Type B pancreatic cell (in vitro differentiated cells): ENCODE data around the gene ECHDC1. TPM values are rescaled to one million over a fixed set of nuclear protein-coding genes. Genes with fewer than 3 reads are reported as not detected.

Experiments
- DNase-seq: peaks from one replicate; pipeline ENCODE4 v3.0.0; 2021; ENCODE audit warnings: mixed read lengths; ENCODE audit not compliant: unreplicated experiment; ENCODE audit errors: extremely low spot score
- H3K27ac Mint-ChIP-seq: 2 replicates; pipeline ENCODE4 v1.8.0; 2021; ENCODE audit warnings: mild to moderate bottlenecking, mixed read lengths
- H3K27me3 Mint-ChIP-seq: 2 replicates; pipeline ENCODE4 v1.8.0; 2021; ENCODE audit warnings: mixed read lengths
- H3K36me3 Mint-ChIP-seq: 2 replicates; pipeline ENCODE4 v1.8.0; 2021; ENCODE audit warnings: mixed read lengths
- H3K4me1 Mint-ChIP-seq: one replicate; pipeline ENCODE4 v1.8.0; 2021; ENCODE audit warnings: mixed read lengths; ENCODE audit not compliant: unreplicated experiment
- H3K4me3 Mint-ChIP-seq: 2 replicates; pipeline ENCODE4 v1.8.0; 2021; ENCODE audit warnings: mild to moderate bottlenecking, mixed read lengths
- H3K9me3 Mint-ChIP-seq: 2 replicates; pipeline ENCODE4 v1.8.0; 2021; ENCODE audit warnings: mixed read lengths
- total RNA-seq: library from RNA; stranded (reverse); gene quantifications from 2 replicates; pipeline ENCODE4 v1.2.1, GENCODE V29; 2021; ENCODE audit warnings: low replicate concordance
- TF ChIP-seq, protein P1 (sequence below): fragments of 200-600 bp; sonication (generic); conservative IDR thresholded peaks from 2 replicates; pipeline ENCODE4 v1.5.0; 2021; ENCODE audit warnings: antibody characterized with exemption, mild to moderate bottlenecking

The ECHDC1 gene
- total RNA-seq, 1 donor from 2014 or later, result 48.4 TPM

DNA sequence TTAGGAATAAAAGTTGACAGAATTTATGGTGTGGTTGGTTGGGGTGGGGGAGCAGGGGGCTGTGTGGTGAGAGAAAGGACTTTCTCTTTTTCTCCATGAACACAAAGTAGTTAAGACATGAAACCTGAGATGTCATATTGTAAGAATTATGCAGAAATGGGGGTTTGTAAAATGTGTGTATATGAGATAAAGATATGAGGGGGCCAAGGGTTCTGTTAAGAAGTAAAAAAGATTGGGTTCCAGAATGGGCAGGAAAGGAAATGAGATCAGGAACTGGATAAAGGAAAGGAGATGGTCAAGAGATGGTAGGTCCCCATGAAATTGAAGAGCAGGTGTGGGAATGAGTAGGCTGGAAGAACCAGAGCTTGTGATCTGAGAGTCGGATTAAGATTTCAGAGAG is 67.1 kb downstream of the ECHDC1 start:
- H3K27me3 Mint-ChIP-seq, result no peaks in the 10 kb centered on the region
- no peak for DNase-seq
- H3K4me1 Mint-ChIP-seq, result peaks cover 19% of the 10 kb centered on the region
- H3K4me3 Mint-ChIP-seq, result no peak overlapping the region
- no peak overlapping the region for H3K27ac Mint-ChIP-seq
- TF ChIP-seq, protein P1, sequence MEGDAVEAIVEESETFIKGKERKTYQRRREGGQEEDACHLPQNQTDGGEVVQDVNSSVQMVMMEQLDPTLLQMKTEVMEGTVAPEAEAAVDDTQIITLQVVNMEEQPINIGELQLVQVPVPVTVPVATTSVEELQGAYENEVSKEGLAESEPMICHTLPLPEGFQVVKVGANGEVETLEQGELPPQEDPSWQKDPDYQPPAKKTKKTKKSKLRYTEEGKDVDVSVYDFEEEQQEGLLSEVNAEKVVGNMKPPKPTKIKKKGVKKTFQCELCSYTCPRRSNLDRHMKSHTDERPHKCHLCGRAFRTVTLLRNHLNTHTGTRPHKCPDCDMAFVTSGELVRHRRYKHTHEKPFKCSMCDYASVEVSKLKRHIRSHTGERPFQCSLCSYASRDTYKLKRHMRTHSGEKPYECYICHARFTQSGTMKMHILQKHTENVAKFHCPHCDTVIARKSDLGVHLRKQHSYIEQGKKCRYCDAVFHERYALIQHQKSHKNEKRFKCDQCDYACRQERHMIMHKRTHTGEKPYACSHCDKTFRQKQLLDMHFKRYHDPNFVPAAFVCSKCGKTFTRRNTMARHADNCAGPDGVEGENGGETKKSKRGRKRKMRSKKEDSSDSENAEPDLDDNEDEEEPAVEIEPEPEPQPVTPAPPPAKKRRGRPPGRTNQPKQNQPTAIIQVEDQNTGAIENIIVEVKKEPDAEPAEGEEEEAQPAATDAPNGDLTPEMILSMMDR, result no peak
- H3K9me3 Mint-ChIP-seq, result no peaks in the 10 kb centered on the region
- peaks cover 12% of the 10 kb centered on the region for H3K36me3 Mint-ChIP-seq

DNA sequence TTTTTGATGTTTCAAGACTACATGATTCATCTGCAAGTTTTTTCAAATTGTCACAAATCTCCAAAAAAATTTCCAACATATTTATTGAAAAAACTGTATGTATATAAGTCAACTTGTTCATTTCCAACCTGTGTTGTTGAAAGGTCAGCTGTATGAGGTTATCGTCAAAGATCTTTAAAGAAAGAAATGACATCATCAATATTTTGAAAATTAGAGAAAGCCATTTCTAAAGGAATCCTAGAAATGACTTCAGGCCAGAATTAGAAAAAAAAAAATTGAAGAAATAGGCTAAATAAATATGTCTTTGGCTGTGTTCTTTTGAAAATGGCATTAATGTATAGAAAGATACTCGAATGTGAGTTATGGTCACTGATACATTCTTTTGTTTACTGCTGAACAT is 69.9 kb downstream of the ECHDC1 start:
- Mint-ChIP-seq H3K4me1 (peaks cover 35% of the 10 kb centered on the region), H3K27me3 (no peaks in the 10 kb centered on the region), H3K27ac (no peak overlapping the region), H3K9me3 (no peaks in the 10 kb centered on the region), H3K36me3 (peaks cover 15% of the 10 kb centered on the region), H3K4me3 (no peak overlapping the region)
- no peak for DNase-seq
- TF ChIP-seq, protein P1, result no peak

DNA sequence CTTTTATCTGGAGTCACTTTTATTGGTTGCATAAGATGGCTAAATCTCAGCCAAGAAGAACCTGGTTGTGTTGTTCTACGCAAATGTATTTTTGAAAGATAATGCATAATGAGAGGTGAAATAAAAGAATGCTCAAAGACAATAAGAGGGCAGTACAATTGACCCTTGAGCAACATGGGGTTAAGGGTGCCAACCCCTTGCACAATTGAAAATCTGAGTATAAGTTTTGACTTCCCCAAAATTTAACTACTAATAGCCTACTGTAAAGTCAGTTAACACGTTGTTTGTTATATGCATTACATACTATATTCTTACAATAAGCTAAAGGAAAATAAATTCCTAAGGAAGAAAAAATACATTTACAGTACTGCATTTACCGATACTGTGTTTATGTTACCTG is 70.8 kb downstream of the ECHDC1 start:
- peaks cover 39% of the 10 kb centered on the region for H3K4me1 Mint-ChIP-seq
- H3K36me3 Mint-ChIP-seq, result peaks cover 15% of the 10 kb centered on the region
- no peak for DNase-seq
- H3K27me3 Mint-ChIP-seq, result no peaks in the 10 kb centered on the region
- H3K4me3 Mint-ChIP-seq, result no peak overlapping the region
- TF ChIP-seq, protein P1, result no peak
- no peak overlapping the region for H3K27ac Mint-ChIP-seq
- no peaks in the 10 kb centered on the region for H3K9me3 Mint-ChIP-seq

DNA sequence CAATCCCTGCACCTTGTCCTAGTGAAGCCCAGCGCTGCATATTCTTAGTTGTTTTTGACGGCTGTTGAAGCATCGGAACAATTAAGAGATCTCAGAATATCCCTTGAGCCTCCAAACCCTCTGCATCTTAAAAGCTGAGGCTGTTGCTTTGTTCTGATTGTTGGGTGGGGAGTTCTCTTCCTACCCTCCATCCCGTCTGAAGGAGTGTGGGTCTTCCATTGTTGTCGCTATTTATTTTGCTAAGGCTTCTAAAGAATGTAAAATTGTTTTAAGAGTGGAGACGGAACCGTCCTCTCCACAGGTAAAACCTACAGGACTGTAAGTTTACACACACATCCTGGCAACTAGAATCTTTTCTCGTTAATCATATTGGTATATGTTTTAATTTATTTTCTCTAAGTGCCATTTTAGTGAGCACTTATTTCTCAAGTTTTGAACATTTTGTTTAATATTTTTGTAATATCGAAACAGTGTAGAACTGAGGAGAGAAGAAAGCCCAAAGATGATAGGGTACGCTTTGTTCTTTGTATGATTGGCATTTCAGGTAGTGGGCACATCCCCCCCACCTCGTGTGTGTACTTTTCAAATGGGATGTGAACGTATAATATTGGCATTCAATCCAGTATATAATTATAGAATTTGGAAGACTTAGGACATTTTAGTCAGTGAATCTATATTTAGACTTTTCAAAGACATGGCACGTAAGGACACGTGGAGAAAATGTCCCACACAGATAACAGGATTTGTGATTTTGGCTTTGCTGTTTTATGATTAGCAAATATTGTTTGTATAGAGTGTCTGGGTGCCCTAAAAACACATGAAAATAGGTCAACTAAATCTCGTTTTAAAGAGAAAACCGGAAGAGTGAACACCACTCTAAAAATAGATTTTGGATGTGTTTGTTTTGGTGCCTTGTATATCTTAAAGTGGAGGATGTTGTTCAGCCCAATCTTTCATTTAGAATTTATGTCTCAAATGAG is 75.5 kb downstream of the ECHDC1 start:
- Mint-ChIP-seq H3K4me1 (peaks cover 24% of the 10 kb centered on the region), H3K27me3 (peaks cover 3% of the 10 kb centered on the region), H3K36me3 (peaks cover 11% of the 10 kb centered on the region), H3K9me3 (no peaks in the 10 kb centered on the region), H3K4me3 (peak overlapping the region; percentile 98), H3K27ac (peak overlapping the region; percentile 98)
- TF ChIP-seq, protein P1, result no peak
- no peak for DNase-seq

DNA sequence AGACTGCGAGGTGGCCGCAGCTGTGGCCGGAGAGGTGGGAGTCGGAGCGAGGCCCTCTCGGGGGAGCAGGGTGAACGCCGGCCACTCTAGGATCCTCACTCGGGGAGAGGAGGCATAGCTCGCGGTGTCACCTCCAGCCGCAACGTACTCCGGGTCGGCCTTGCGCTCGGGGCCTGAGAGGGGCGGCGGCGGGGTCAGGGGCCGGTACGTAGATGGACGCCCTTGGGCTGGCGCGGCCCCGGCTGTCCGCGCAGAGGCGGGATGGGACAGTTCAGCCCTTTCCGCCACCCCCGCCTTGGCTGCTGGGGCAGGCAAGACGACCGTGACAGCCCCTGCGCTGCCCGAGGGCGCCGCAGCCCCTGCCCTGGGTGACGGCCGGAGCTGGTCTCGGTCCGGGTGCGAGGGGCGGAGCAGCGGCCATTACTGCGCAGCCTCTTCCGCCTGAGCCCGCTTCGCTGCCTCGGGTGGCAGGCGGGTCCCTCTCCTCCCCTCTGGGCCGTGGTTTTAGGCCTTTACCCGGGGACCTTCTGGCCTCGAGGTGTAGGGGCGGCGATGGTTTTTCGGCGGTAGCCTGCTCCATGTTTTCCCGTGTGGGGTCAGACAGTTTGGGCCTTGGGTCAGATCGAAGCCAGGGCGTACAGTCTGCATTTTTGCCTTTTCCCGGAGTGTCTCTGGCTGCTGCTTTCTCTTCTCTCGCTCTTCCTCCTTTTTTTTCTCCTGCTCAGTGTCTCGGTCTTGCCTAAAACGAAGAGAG is 76.3 kb downstream of the ECHDC1 start:
- peak overlapping the region; percentile 98 for H3K4me3 Mint-ChIP-seq
- DNase-seq, result peak; percentile 85
- peaks cover 7% of the 10 kb centered on the region for H3K36me3 Mint-ChIP-seq
- H3K9me3 Mint-ChIP-seq, result no peaks in the 10 kb centered on the region
- TF ChIP-seq, protein P1, result no peak
- H3K27ac Mint-ChIP-seq, result peak overlapping the region; percentile 98
- peaks cover 22% of the 10 kb centered on the region for H3K4me1 Mint-ChIP-seq
- peaks cover 3% of the 10 kb centered on the region for H3K27me3 Mint-ChIP-seq
